OCI-M2 (cell line): Measurements from ENCODE around the gene GCSAM.

Experiments used
- DNase-seq: peaks from one replicate; lab custom pipeline; 2025; ENCODE audit not compliant: unreplicated experiment; lab: John Stamatoyannopoulos, UW

GCSAM gene

DNA sequence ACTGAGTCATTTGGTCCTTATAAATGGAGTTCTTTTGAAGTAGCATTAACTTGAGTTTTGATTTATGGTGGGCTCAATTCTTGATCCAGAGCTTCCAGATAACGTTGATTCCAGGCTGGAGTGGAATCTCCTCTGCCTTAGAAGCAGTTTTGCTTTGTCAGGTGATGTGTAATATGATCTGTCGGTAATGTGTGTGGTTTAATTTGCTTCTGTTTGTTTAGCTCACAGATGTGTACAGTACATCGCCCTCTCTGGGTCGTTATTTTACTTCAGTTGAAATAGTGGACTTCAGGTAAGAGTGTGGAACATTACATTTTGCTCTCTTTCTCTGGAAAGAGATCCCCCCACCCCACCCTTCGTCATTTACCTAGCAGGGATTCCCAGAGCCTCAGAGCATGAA lies 23.7 kb downstream of the GCSAM start:
- no peak for DNase-seq

GRCh38 chr3:112104774-112105173 lies 28.3 kb downstream of the GCSAM start:
- DNase-seq, result no peak

- DNase-seq, result no peak
Observed at GRCh38 chr3:112101916-112102315, 31.1 kb downstream of the GCSAM start.

DNA sequence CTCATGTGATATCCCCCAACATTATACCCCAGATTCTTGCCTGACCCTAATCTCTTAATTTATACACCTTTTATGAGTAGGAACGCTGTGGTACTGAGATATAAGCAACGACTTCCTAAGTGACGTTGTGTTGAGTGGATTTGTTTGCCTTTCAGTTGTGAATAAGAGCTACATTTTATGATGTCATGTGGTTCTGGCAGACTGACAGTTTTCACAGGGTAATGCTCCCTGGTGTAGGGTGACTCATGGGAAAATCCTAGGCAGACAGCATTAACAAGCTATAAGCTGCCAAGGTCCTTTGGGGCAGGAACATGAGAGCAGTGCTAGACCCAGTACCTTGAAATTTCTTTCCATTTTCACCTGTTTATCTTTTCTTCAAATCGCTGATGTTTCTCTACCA lies 35.7 kb downstream of the GCSAM start:
- DNase-seq, result no peak

- DNase-seq, result no peak
Observed at GRCh38 chr3:112096176-112096575, 36.9 kb downstream of the GCSAM start.

DNA sequence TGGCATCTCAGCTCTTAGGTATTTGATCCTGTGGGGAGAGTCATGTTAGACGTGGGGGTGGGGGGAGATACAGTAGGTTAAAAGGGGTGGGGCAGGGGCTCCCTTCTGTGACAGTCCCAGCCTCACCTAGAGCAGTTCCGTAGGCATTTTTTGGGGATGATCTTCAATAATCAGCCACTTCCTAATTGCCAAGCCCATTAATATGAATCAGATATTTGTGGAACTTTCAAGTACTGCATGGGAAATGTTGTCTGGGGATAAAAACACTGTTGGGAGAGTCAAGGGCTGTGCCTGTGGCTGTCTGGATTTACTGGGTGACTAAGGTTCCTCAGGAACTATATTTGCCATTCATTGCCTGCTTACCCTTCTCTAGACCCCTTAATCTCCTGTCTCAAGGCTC lies 37.3 kb downstream of the GCSAM start:
- DNase-seq, result no peak

GRCh38 chr3:112093180-112093522 lies 39.9 kb downstream of the GCSAM start:
- DNase-seq, result no peak

GRCh38 chr3:112092496-112093179 lies 40.4 kb downstream of the GCSAM start:
- no peak for DNase-seq

- DNase-seq, result no peak
Observed at GRCh38 chr3:112090887-112091586, 42.0 kb downstream of the GCSAM start.

DNA sequence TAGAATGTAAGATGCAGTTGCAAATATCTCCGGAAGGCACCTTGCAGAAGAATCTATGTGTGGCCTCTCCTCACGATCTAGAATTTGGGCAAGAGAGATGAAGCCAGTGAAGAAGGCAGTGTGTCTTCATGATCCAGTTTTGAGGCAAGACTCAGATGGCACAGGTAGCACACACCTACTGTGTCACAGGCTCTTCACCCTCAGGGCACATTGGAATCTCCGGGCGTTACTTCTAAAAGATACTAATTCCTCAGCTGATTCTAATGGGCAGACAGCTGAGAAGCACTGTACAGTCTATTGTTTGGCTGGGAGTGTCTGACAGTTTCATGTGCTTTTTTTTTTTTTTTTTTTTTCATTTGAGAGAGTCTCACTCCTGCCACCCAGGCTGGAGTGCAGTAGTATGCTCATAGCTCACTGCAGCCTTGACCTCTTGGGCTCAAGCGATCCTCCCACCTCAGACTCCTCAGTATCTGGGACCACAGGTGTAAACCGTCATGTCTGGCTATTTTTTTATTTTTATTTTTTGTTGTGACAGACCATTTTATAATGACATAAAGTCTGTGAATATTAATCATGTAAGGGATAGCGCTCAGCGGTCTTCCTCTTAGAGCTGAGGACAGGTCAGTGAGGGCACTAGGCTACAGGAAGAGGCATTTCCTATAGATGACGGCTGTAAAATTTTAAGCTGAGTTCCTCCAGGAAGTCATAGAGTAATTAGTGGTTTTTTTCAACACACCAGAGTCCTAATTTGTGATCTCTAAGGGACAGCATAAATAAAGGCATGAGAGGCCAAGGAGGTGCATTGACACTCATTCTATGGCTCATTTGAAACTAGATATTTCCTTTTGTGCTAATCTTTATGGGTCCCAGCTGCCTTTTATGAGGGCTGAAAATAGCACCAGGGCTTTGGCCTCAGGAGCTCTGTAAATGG lies 42.8 kb downstream of the GCSAM start:
- no peak for DNase-seq

DNA sequence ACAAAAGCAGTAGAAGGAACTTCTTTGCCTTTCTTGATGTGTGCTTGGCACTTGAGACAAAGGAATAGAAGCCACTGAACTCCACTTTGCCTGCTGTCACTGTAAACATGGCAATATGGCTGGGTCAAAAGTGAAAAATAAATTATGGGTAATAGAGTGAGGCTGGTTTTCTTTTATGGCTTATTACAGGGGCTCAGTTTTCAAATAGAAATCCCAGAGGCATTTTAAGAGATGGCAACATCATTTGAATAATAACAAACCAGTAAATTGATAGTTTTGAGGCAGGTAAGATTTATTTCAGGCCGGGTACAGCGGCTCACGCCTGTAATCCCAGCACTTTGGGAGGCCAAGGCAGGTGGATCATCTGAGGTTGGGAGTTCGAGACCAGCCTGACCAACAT lies 44.1 kb downstream of the GCSAM start:
- DNase-seq, result no peak

GRCh38 chr3:112087746-112088145 lies 45.3 kb downstream of the GCSAM start:
- no peak for DNase-seq

GRCh38 chr3:112086875-112087524 lies 46.0 kb downstream of the GCSAM start:
- no peak for DNase-seq

GRCh38 chr3:112086076-112086854 lies 46.8 kb downstream of the GCSAM start, which contains the start of gene C3orf52:
Gene C3orf52, plus strand, starts transcription at chr3:112086389. Its CDS starts 19 bp downstream, at chr3:112086408.
- peak; percentile 50 for DNase-seq

DNA sequence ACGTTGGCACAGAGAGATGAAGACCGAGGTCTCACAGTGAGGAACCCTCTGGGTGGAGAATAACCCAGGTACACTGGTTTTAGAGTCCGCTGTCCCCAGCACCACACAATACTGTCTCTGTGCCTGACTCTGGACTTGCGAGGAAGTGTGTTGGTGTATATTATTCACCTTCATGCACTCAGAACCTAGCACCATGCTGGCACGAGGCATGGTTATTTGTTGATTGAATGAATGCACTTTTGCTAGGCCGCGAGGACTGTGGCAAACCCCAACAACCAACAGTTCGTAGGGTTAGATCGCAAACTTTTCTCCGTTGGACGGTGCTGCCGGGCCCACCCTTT lies 47.3 kb downstream of the GCSAM start:
- DNase-seq, result no peak

DNA sequence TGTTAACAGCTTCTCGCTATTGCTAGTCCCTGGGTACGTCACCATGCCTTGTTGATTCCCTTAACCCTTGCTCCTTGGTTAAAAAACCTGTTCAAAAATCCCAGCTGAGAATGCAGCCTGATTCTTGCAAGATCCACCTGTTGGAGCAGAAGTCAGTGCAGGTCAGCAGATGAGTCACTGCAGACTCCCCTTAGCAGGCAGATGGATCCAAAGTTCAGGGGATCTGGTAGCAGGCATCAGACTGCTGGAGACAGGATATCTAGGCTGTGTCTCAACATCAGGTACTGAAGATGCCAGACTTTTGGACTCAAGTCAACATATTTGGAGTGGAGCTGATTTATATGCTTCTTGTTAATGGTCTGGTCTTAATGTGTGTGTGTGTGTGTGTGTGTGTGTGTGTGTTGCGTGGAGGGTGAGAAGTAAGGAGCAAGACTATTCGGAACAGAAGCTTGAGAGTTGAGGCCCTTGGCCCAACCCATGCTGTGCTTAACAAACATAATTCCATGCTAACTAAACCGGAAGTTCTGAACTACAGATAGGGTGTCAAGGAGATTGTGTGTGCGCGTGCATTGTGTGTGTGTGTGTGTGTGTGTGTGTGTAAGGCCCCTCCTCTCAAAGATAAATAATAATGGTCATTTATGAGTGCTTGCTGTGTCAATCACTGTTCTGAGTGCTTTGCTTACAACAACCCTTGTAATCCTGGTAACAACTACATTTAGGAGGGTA lies 47.9 kb downstream of the GCSAM start:
- no peak for DNase-seq

DNA sequence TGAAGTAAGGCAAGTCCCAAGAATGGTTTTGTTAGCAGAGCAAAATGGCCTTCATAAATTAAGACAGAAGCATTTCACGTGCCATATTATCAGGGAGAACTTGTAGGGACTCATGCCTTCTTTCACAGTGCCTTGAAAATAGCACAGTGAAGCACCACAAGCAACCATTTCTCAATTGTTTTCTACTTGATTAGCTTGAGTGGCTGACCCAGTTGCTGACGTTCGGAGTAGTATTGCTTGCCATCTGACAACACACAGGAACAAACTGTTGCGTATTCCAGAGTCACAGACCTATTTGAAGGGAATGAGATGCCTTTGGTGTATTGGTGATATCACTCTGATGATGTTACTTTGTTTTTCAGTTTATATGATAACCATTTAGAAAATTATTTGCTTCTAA lies 49.8 kb downstream of the GCSAM start:
- DNase-seq, result no peak

GRCh38 chr3:112078125-112079083 lies 54.6 kb downstream of the GCSAM start:
- DNase-seq, result no peak
